ENCODE measurements around the gene VWA7.

GRCh38 chr6:31736768-31737314 is 40.3 kb downstream of the VWA7 start:
- TF ChIP-seq CTCF (IDR thresholded peaks at IDR 0.05) = no peak
- TF ChIP-seq POLR2A (IDR thresholded peaks at IDR 0.05) = no peak
- TF ChIP-seq POLR2AphosphoS5 (IDR thresholded peaks at IDR 0.05; ENCODE audit: insufficient read depth in 1 of 2, low read depth in 1 of 2) = no peak
